Sigmoid colon (tissue), 7 donors: ENCODE data around the gene PGPEP1. TPM values are rescaled to one million over a fixed set of nuclear protein-coding genes. Genes with fewer than 3 reads are reported as not detected.
"Not testable (repeated sequence)": the region's sequence is repeated elsewhere in the genome, so short reads cannot be mapped to it uniquely, and the experiment has no call there.

Source experiments
- DNase-seq: peaks from one replicate; pipeline ENCODE4 v3.0.0-alpha.2; 2019
- H3K27ac ChIP-seq, 4 donors: fragments of 200-600 bp; sonication (generic); one replicate each; pipeline ENCODE4 v1.5.1; 2016 to 2019; ENCODE audit warnings: mild to moderate bottlenecking in 1 of 4
- H3K27me3 ChIP-seq, 3 donors: fragments of 200-600 bp; sonication (generic); one replicate each; pipeline ENCODE4 v1.5.1; 2019; ENCODE audit warnings: mild to moderate bottlenecking in 1 of 3
- H3K36me3 ChIP-seq, 4 donors: fragments of 200-600 bp; sonication (generic); one replicate each; pipeline ENCODE4 v1.5.1; 2016 to 2019
- H3K4me1 ChIP-seq, 4 donors: fragments of 200-600 bp; sonication (generic); one replicate each; pipeline ENCODE4 v1.5.1; 2017 to 2019
- H3K4me3 ChIP-seq, 4 donors: fragments of 200-600 bp; sonication (generic); one replicate each; pipeline ENCODE4 v1.5.1; 2017 to 2019; ENCODE audit warnings: mild to moderate bottlenecking in 2 of 4, moderate library complexity in 1 of 4
- H3K9me3 ChIP-seq, 4 donors: fragments of 200-600 bp in 3 of 4; sonication (generic) in 3 of 4; one replicate each; pipeline versions ENCODE4 v1.5.1 to v1.6.1; 2013 to 2019
- CTCF ChIP-seq, 4 experiments: fragments of 450-650 bp in 3 of 4; fragments of 200-600 bp in 1 of 4; IDR thresholded peaks; one replicate each; pipeline ENCODE4 v1.5.1; 2016 to 2019; ENCODE audit warnings: antibody characterized with exemption in 4 of 4, mild to moderate bottlenecking in 3 of 4, moderate library complexity in 2 of 4
- EP300 ChIP-seq, 4 donors: sonication (generic); formaldehyde crosslinking; IDR thresholded peaks; one replicate each; pipeline ENCODE4 v1.6.1; 2017; ENCODE audit warnings: antibody characterized with exemption in 4 of 4
- POLR2A ChIP-seq, 2 donors: fragments of 450-650 bp; IDR thresholded peaks; one replicate each; pipeline ENCODE4 v1.6.1; 2016; ENCODE audit warnings: antibody characterized with exemption in 2 of 2, mild to moderate bottlenecking in 2 of 2, moderate library complexity in 2 of 2
- POLR2AphosphoS5 ChIP-seq, 4 donors: sonication (generic); formaldehyde crosslinking; IDR thresholded peaks; one replicate each; pipeline ENCODE4 v1.6.1; 2017; ENCODE audit warnings: antibody characterized with exemption in 4 of 4
- WGBS, 2 donors: extraction: QIAGEN DNeasy Blood & Tissue Kit; methylation state at CpG; one replicate each; pipeline ENCODE4 v1.1.7; 2013; 5-methylcytosine and 5-hydroxymethylcytosine counted together
- intact Hi-C: fragments of 100-400 bp; cut with DNase I; formaldehyde crosslinking; loops from one replicate; pipeline ENCODE4 v1.15.1; 2023
- polyA plus RNA-seq, 3 donors: library from polyadenylated mRNA; stranded (reverse); fragments of 200-250 nt; gene quantifications; one replicate each; pipeline ENCODE4 v1.2.3, GENCODE V29; 2013
- total RNA-seq, 4 donors: library from RNA; depleted of rRNA; stranded (reverse); fragments of >200 nt; gene quantifications; one replicate each; pipeline ENCODE4 v1.1.0, GENCODE V29; 2016
- donor health status: healthy with polysubstance abuse.
- donor health status: Bipolar disorder and iron deficiency.
- donor health status: healthy.

The PGPEP1 gene
- total and polyA plus RNA-seq, 7 donors: 14.4 to 36.9 (median 16.9) TPM

GRCh38 chr19:18321734-18322102 is 18.7 kb upstream of the PGPEP1 start:
- no peak for TF ChIP-seq EP300 (IDR thresholded peaks at IDR 0.05)
- TF ChIP-seq POLR2AphosphoS5 (IDR thresholded peaks at IDR 0.05): no peak
- TF ChIP-seq CTCF (IDR thresholded peaks at IDR 0.05): no peak
- no peak for TF ChIP-seq POLR2A (IDR thresholded peaks at IDR 0.05)
- Histone ChIP-seq H3K27ac (peak overlapping the region; percentile 90 to 93 (median 92)), H3K4me3 (peak overlapping the region in 1 of 4 donors; percentile 82), H3K4me1 (peaks cover 0 to 50% (median 37%) of the 10 kb centered on the region in 4 donors), H3K27me3 (no peaks in the 10 kb centered on the region), H3K36me3 (no peaks in the 10 kb centered on the region), H3K9me3 (no peaks in the 10 kb centered on the region)
- 16 to 34% methylated on average over 9 of the region's 9 CpGs for WGBS, 2 donors
- intact Hi-C loops: loop anchor here (2.0 kb wide), 2 partner anchors 15 to 117 kb away; partner anchors contain the start of gene RAB3A
- no peak for DNase-seq

- no peak for DNase-seq
- whole genome bisulfite sequencing, 2 donors: 1% methylated on average over 7 of the region's 7 CpGs
- H3K9me3 ChIP-seq: no peaks in the 10 kb centered on the region
- TF ChIP-seq CTCF (IDR thresholded peaks at IDR 0.05) (no peak), EP300 (IDR thresholded peaks at IDR 0.05) (no peak), POLR2A (IDR thresholded peaks at IDR 0.05) (no peak), POLR2AphosphoS5 (IDR thresholded peaks at IDR 0.05) (no peak)
- no peaks in the 10 kb centered on the region for H3K27me3 ChIP-seq
- peaks cover 0 to 50% (median 37%) of the 10 kb centered on the region in 4 donors for H3K4me1 ChIP-seq
- intact Hi-C loops: loop anchor here (2.0 kb wide), 2 partner anchors 16 to 118 kb away; partner anchors contain the start of gene RAB3A
- no peaks in the 10 kb centered on the region for H3K36me3 ChIP-seq
- H3K27ac ChIP-seq: peak overlapping the region; percentile 90 to 93 (median 92)
- H3K4me3 ChIP-seq: peak overlapping the region; percentile 61 to 91 (median 84)
Measured at GRCh38 chr19:18322318-18322758, 18.1 kb upstream of the PGPEP1 start.

GRCh38 chr19:18322759-18323460 is 17.5 kb upstream of the PGPEP1 start, which contains the start of gene LSM4:
TSS of gene LSM4 (minus strand) at chr19:18323076. CDS start at chr19:18323020, 56 bp downstream.
- H3K4me1 ChIP-seq: peaks cover 0 to 45% (median 37%) of the 10 kb centered on the region in 4 donors
- H3K27ac ChIP-seq: peak within 1 kb of the TSS; percentile 90 to 93 (median 92)
- no peak for TF ChIP-seq EP300 (IDR thresholded peaks at IDR 0.05)
- peak; percentile 53 to 75 for TF ChIP-seq POLR2A (IDR thresholded peaks at IDR 0.05)
- peak; percentile 89 to 98 (median 91) for TF ChIP-seq POLR2AphosphoS5 (IDR thresholded peaks at IDR 0.05)
- peak within 1 kb of the TSS; percentile 61 to 91 (median 84) for H3K4me3 ChIP-seq
- peak; percentile 99 for DNase-seq
- intact Hi-C loops: loop anchor here (1.0 to 2.0 kb wide), 3 partner anchors 16 to 118 kb away; partner anchors contain the start of gene RAB3A
- H3K27me3 ChIP-seq: no peaks in the 10 kb centered on the region
- no peaks in the 10 kb centered on the region for H3K36me3 ChIP-seq
- no peaks in the 10 kb centered on the region for H3K9me3 ChIP-seq
- WGBS, 2 donors: 0 to 1% methylated on average over 75 of the region's 75 CpGs

GRCh38 chr19:18324373-18324731 is 16.0 kb upstream of the PGPEP1 start:
- H3K27me3 ChIP-seq, H3K4me3 ChIP-seq, H3K9me3 ChIP-seq, DNase-seq, intact Hi-C loops, H3K36me3 ChIP-seq: not testable (repeated sequence)
- Histone ChIP-seq H3K4me1 (peaks cover 0 to 44% (median 42%) of the 10 kb centered on the region in 4 donors), H3K27ac (peak overlapping the region; percentile 90 to 93 (median 92))
- 40 to 61% methylated on average over 6 of the region's 6 CpGs for WGBS, 2 donors

GRCh38 chr19:18326772-18327171 is 13.6 kb upstream of the PGPEP1 start:
- intact Hi-C loops: loop anchor here (5.0 kb wide), 1 partner anchor 34 kb away; no protein-coding TSS in a partner anchor
- Histone ChIP-seq H3K9me3 (no peaks in the 10 kb centered on the region), H3K4me1 (peaks cover 0 to 33% (median 32%) of the 10 kb centered on the region in 4 donors), H3K27me3 (no peaks in the 10 kb centered on the region), H3K27ac (no peak overlapping the region), H3K4me3 (no peak overlapping the region), H3K36me3 (no peaks in the 10 kb centered on the region)
- WGBS, 2 donors: 88 to 94% methylated on average over 5 of the region's 5 CpGs
- TF ChIP-seq EP300 (IDR thresholded peaks at IDR 0.05) (no peak), POLR2A (IDR thresholded peaks at IDR 0.05) (no peak), CTCF (IDR thresholded peaks at IDR 0.05) (no peak), POLR2AphosphoS5 (IDR thresholded peaks at IDR 0.05) (no peak)
- no peak for DNase-seq
